Testis (tissue), 2 donors: ENCODE data around the gene SCARB1.

Source experiments
- CTCF ChIP-seq, 3 experiments: fragments of 450-650 bp in 2 of 3; fragments of 200-600 bp in 1 of 3; sonication (generic) in 1 of 3; IDR thresholded peaks; one replicate each; pipeline ENCODE4 v1.5.1; 2016 to 2019; ENCODE audit warnings: antibody characterized with exemption in 3 of 3, mild to moderate bottlenecking in 2 of 3, moderate library complexity in 1 of 3
- POLR2A ChIP-seq: fragments of 450-650 bp; IDR thresholded peaks from one replicate; pipeline ENCODE4 v1.6.1; 2017; ENCODE audit warnings: antibody characterized with exemption, mild to moderate bottlenecking, moderate library complexity

- TF ChIP-seq POLR2A (no peak), CTCF (IDR thresholded peaks at IDR 0.05) (no peak)
These were observed 136.3 kb downstream of the SCARB1 start for GRCh38 chr12:124727264-124727800.
